Activated CD8-positive, alpha-beta T cell treated with anti-CD3 and anti-CD28 coated beads for 36 hours (primary cell): ENCODE data around the gene BICD1. TPM values are rescaled to one million over a fixed set of nuclear protein-coding genes. Genes with fewer than 3 reads are reported as not detected.

Experiments
- ATAC-seq: fragments of 200-7000 bp; cut with Tn5 transposase; one replicate; pipeline ENCODE4 v1.10.0; 2021; ENCODE audit warnings: mild to moderate bottlenecking, moderate library complexity
- CTCF ChIA-PET: fragments of 350-600 bp; sonication (Branson Sonifier 250); formaldehyde crosslinking; loops from one replicate; lab custom pipeline; 2021; ENCODE audit warnings: antibody characterized with exemption; lab: Charles Lee
- POLR2A ChIA-PET: fragments of 350-600 bp; sonication (Branson Sonifier 250); formaldehyde crosslinking; loops from one replicate; lab custom pipeline; 2021; ENCODE audit warnings: antibody characterized with exemption; lab: Charles Lee
- DNase-seq: peaks from one replicate; pipeline ENCODE4 v3.0.0-alpha.2; 2020
- H3K27ac Mint-ChIP-seq: one replicate; pipeline ENCODE4 v1.8.0; 2021; ENCODE audit warnings: mild to moderate bottlenecking, mixed read lengths
- H3K27me3 Mint-ChIP-seq: one replicate; pipeline ENCODE4 v1.8.0; 2021; ENCODE audit warnings: mixed read lengths
- H3K36me3 Mint-ChIP-seq: one replicate; pipeline ENCODE4 v1.8.0; 2021; ENCODE audit warnings: low read depth, mixed read lengths
- H3K4me1 Mint-ChIP-seq: one replicate; pipeline ENCODE4 v1.8.0; 2021; ENCODE audit warnings: low read depth, mixed read lengths
- H3K4me3 Mint-ChIP-seq: one replicate; pipeline ENCODE4 v1.8.0; 2021; ENCODE audit warnings: mild to moderate bottlenecking, moderate library complexity, mixed read lengths
- H3K9me3 Mint-ChIP-seq: one replicate; pipeline ENCODE4 v1.8.0; 2021; ENCODE audit warnings: mixed read lengths
- CTCF ChIP-seq: fragments of 200-600 bp; IDR thresholded peaks from one replicate; pipeline ENCODE4 v1.8.0; 2022; ENCODE audit warnings: antibody characterized with exemption, mild to moderate bottlenecking
- intact Hi-C: fragments of 100-400 bp; cut with micrococcal nuclease; formaldehyde crosslinking; loops from one replicate; pipeline ENCODE4 v1.10.0; 2022
- total RNA-seq, 2 experiments: library from RNA; stranded (reverse); gene quantifications; one replicate each; pipeline ENCODE4 v1.2.3, GENCODE V29; 2021

Gene BICD1
- total RNA-seq, 2 experiments from 2014 or later, result 12.5 to 13.2 TPM

GRCh38 chr12:32266756-32267155 is 160.1 kb downstream of the BICD1 start:
- POLR2A ChIA-PET, result interaction anchor here (0.6 kb wide), 1 partner anchor 160 kb away, joined by 3 read pairs; no protein-coding TSS in a partner anchor

GRCh38 chr12:32270818-32271710 is 164.4 kb downstream of the BICD1 start:
- ChIA-PET POLR2A (no interaction called here), CTCF (interaction anchor here (1.0 kb wide), 1 partner anchor 19 kb away, joined by 3 read pairs; no protein-coding TSS in a partner anchor)
- Mint-ChIP-seq H3K27ac (no peak overlapping the region), H3K36me3 (no peaks in the 10 kb centered on the region), H3K27me3 (no peaks in the 10 kb centered on the region), H3K4me1 (peaks cover 21% of the 10 kb centered on the region), H3K4me3 (no peak overlapping the region), H3K9me3 (no peaks in the 10 kb centered on the region)
- intact Hi-C loops, result no loop called here
- ATAC-seq (no peak), DNase-seq (no peak)
- TF ChIP-seq CTCF, result no peak

More at GRCh38 chr12:32266756-32267155, 160.1 kb downstream of the BICD1 start:
- H3K9me3 Mint-ChIP-seq, result no peaks in the 10 kb centered on the region
- H3K36me3 Mint-ChIP-seq, result no peaks in the 10 kb centered on the region
- DNase-seq, result no peak
- no peak overlapping the region for H3K4me3 Mint-ChIP-seq
- no peak for TF ChIP-seq CTCF
- no peaks in the 10 kb centered on the region for H3K27me3 Mint-ChIP-seq
- ATAC-seq, result no peak
- CTCF ChIA-PET, result interaction anchor here (0.8 to 1.6 kb wide), 2 partner anchors 15 to 164 kb away, joined by 3 read pairs; no protein-coding TSS in a partner anchor
- intact Hi-C loops, result no loop called here
- H3K27ac Mint-ChIP-seq, result no peak overlapping the region
- H3K4me1 Mint-ChIP-seq, result peaks cover 4% of the 10 kb centered on the region

- Mint-ChIP-seq H3K36me3 (no peaks in the 10 kb centered on the region), H3K4me3 (peak overlapping the region; percentile 53), H3K9me3 (no peaks in the 10 kb centered on the region), H3K27ac (peak overlapping the region; percentile 96), H3K27me3 (no peaks in the 10 kb centered on the region), H3K4me1 (peaks cover 21% of the 10 kb centered on the region)
- no peak for TF ChIP-seq CTCF
- intact Hi-C loops, result no loop called here
- ChIA-PET POLR2A (no interaction called here), CTCF (interaction anchor here (0.7 kb wide), 1 partner anchor 618 kb away, joined by 3 read pairs; no protein-coding TSS in a partner anchor)
- ATAC-seq (no peak), DNase-seq (peak; percentile 13)
Observed at GRCh38 chr12:32272465-32272864, 165.8 kb downstream of the BICD1 start.

- Mint-ChIP-seq H3K27me3 (no peaks in the 10 kb centered on the region), H3K4me3 (peak overlapping the region; percentile 53), H3K9me3 (no peaks in the 10 kb centered on the region), H3K36me3 (no peaks in the 10 kb centered on the region), H3K4me1 (peaks cover 21% of the 10 kb centered on the region), H3K27ac (peak overlapping the region; percentile 96)
- intact Hi-C loops, result no loop called here
- TF ChIP-seq CTCF, result no peak
- peak; percentile 60 for ATAC-seq
- ChIA-PET POLR2A (no interaction called here), CTCF (interaction anchor here (0.7 to 1.5 kb wide), 3 partner anchors 212 to 620 kb away, joined by 3 read pairs; no protein-coding TSS in a partner anchor)
- peak; percentile 45 for DNase-seq
Observed at GRCh38 chr12:32273063-32273522, 166.4 kb downstream of the BICD1 start.
